KG1 (cell line): Measurements from ENCODE around the gene SCUBE1.

Source experiments
- DNase-seq: peaks from one replicate; lab custom pipeline; 2025; lab: John Stamatoyannopoulos, UW

The SCUBE1 gene

GRCh38 chr22:43257549-43257948 is 85.6 kb downstream of the SCUBE1 start:
- DNase-seq = no peak

DNA sequence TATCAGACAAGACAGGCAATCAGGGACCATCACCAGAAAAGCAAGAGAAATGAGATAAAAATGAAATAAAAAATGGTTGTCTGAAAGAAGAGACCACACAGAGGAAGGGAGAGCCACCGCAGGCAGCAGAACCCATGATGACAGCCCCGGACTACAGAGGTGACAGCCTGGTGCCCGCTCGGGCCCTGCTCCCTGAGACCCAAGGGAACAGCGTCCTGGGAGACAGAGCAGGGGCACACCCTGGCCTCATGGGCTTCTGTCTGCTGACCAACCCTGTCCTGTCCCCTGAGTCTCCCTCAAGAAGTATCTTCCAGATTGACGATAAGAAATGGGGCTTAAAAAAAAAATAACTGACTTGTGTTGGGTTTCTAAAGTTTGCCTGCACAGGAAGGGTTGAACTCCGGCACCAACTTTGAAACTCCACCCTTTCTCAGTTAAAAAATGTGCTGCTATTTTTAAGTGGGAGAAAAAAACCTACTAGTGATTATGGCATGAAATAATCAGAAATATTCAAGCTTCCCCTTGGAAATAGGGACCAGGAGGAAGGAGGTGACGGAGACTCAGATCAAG is 86.1 kb downstream of the SCUBE1 start:
- DNase-seq = peak; percentile 23

DNA sequence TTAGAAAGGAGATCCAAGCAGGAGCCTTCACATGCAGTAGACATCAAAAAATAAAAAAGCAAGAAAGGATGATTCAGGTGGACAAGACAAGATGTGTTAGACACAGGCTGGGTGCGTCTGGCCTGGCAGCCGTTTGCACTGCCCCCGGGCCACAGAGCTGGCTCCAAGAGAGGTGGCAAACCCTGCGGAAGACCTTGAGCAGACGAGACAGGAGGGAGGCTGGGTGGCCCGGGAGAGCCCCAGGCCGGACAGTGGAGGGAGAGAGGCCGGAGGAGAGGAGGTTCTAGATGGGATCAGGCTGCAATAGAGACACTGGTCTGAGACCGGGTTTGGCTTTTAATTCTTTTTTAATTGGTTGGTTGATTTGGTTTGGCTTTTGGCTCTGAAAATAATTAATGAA is 86.6 kb downstream of the SCUBE1 start:
- no peak for DNase-seq

- DNase-seq = no peak
These were observed 87.9 kb downstream of the SCUBE1 start for GRCh38 chr22:43255299-43255698.

GRCh38 chr22:43253839-43254238 is 89.3 kb downstream of the SCUBE1 start:
- DNase-seq = no peak

DNA sequence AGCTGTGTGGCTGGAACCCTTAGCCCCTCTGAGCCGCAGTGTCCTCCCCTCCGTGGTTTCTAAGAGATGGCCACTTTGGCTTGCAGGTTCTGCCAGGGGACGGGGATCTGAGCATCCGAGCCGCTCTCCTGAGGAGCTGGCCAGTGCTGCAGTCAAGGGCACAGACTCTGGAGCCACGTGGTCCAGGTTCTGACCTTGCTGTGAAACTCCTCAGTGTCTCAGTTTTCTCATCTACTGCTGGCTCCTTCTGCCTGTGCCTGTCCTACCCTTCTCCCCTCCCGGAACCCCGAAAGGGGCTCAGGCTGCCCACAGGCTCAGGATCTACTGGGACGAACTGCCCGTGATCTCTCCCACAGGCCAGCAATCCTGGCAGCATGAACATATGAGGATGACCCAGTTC is 90.9 kb downstream of the SCUBE1 start:
- DNase-seq = no peak

DNA sequence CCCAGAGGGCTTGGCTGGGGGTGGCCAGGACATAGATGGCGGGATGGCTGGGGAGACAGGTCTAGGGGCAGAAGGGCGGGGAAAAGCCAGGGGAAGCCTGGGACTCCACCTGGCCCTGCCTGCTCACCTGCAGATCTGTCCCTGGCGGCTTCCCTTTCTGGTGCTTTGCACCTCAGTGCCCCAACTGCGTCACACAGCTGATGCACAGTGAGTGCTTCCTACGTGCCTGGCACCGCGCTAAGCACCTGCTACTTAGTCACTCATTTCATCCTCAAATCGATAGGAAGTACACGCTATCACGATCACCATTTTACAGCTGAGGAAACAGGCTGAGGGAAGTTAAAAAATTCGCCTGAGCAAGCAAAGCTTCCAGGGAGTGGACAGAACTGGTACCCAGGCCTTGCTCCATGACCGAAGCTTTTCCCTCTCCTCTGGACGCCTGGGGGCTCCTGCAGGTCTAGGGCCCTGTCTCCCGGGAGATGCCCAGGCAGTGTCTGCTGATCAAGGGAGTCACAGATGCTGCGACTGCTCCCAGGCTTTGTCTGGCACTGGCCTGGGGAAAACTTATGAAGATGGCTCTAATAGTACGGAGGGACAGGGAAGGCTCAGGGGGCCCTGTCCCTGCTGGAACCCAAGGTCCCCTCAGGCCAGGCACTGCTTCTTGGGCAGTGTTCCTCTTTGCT is 93.2 kb downstream of the SCUBE1 start:
- no peak for DNase-seq

DNA sequence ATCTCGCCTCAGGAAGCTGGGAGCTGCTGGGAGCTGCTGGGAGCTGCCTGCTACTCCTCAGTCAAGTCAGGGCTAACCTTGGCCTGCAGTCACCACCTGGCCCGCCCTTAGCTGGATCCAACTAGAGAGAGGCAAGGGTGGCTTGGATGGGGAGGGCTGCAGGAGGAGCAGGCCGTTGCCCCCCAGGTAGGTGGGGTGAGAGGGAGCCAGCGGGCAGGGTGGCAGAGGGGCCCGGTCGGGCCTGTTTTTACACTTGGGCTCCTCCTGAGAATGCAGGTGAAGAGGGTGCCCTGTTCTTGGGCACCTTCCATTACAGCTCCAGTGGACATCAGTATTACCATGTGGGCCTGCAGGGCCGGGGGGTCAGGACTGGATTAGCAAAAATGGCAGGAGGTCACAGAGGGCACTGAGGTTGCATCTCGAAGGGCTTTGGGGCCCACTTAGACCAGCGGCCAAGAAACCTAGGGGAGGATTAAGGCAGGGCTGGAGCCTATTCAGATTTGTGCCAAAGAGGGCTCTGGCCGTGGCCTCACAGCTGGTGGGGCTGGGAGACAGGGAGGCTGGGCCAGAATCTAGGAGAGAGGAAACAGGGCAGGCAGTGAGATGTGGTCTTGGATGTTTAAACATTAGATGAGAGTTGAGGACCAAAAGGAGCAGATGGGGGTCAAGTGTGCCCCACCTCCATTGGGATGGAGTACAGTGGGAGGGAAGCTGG is 95.5 kb downstream of the SCUBE1 start:
- no peak for DNase-seq

- DNase-seq = no peak
These were observed 97.0 kb downstream of the SCUBE1 start for GRCh38 chr22:43246188-43246587.

GRCh38 chr22:43245717-43246116 is 97.5 kb downstream of the SCUBE1 start:
- no peak for DNase-seq

DNA sequence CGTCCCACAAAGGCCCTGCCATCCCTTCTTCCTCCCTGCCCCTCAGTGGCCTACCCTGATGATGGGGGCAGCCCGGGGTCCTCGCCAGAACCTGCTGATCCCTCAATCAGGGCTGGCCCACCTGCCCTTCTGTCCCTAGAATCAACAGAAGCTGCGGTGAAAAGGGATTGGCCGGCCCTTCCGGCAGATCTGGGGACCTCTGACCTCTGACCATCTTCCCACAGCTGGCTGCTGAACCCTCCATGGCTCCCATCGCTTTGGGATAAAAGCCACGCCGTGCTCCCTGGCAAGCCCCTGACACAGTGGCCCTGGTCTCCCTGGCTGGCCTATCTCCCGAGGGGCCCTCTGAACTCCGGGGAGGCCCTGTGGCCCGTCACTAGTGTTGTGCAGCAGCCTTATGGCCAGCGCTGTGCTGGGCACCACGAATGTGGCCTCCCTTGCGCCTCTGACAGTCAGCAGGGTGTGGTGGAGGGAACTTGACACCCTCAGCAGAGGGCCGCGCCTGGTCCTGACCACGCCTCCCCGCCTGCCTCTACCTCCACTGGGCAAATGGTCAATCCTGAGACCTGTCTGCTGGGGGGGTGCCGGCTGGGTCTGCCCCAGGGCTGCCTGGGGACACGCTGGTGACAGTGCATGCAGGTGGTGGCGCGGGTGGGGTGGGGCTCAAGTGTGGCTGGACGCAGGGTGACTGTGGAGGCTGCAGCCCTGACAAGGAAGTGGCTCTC is 98.2 kb downstream of the SCUBE1 start:
- no peak for DNase-seq

GRCh38 chr22:43244402-43244801 is 98.8 kb downstream of the SCUBE1 start:
- DNase-seq = no peak

DNA sequence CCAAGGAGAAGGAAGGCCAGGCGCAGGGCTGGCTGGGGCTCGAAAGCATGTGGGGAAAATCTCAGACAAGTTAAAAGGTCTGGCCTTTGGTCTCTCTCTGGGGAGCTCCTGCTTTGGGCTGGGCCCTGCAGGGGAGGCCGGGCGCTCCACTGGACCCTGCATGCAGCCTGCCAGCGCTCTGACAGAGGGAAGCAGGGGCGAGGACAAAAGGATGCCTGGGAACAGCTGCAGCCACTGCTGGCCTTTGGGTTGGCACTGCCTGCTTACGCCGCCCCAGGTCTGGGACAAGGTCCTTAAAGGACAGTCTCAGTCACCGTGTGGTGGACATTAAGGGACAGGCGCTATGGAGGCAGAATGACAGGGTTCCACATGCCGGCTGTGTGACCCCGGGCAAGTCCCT is 99.8 kb downstream of the SCUBE1 start:
- DNase-seq = no peak

DNA sequence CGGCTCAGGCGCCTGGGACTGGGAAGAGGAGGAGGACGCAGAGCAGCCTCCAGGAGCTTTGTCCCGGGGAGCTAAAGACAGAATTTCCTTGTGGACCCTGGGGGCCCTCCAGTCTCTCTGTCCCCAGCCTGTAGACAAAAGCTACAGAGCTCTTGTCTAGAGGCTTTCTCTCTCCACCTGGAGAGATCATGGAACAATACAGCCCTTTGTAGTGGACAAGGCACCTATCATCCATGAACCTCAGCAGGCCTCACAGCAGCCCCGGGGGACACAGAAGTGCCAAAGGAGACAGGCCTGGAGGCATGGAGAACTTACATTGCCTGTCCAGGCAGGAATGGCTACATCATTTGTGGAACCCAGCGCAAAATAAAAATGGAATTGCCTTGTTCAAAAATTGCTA is 100.5 kb downstream of the SCUBE1 start:
- DNase-seq = no peak

DNA sequence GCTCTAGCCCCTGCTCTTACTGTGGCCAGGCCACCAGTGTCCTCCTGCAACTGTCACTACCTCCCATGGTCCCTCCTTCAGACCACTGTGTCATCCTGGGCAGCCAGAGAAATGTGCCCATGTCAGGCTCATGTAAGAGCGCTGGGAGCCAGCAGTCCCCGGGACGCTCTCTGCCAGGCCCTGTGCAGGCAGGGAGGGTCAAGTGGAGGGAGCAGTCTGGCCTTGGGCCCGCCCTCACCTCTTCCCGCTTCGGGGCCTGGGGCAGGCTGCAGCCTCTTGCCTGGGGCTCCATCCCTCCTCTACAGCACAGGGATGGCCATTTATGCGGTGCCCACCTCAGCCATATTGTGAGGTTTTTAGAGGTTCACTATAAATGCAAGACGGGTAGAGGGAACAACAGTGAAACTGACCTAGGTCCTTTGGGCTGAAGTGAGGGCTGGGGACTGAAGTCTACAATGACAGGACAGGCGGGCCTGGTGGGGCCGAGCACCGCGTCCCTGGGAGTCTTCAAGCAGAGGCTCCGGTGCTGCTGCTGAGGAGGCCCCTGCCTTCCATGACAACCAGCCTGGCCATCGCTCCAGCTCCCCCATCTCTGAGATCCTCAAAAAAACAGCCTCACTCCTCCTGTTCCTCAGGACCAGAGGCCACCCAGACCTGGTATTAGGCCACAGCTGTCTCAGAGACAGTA is 101.3 kb downstream of the SCUBE1 start:
- no peak for DNase-seq

- DNase-seq = no peak
These were observed 102.0 kb downstream of the SCUBE1 start for GRCh38 chr22:43241138-43241597.

DNA sequence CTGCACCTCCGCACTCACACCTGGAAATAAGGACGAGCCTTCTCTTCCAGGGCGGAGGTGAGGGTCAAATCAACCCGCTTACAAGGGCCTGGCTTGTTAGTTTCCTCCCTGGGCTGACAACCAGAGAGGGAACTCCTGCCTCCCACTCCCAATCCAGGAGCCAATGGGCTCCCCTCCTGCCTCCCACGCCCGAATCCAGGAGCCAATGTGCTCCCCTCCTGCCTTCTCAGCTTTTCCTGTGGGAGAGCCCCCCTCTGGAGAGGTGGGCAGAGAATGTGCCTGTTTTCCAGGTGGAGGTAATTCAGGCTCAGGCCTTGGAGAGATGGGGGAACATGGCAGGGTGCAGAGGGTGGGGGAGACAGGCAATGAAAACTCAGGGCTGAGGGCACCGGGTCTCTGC is 102.6 kb downstream of the SCUBE1 start:
- no peak for DNase-seq

GRCh38 chr22:43239956-43240355 is 103.2 kb downstream of the SCUBE1 start:
- DNase-seq = no peak

DNA sequence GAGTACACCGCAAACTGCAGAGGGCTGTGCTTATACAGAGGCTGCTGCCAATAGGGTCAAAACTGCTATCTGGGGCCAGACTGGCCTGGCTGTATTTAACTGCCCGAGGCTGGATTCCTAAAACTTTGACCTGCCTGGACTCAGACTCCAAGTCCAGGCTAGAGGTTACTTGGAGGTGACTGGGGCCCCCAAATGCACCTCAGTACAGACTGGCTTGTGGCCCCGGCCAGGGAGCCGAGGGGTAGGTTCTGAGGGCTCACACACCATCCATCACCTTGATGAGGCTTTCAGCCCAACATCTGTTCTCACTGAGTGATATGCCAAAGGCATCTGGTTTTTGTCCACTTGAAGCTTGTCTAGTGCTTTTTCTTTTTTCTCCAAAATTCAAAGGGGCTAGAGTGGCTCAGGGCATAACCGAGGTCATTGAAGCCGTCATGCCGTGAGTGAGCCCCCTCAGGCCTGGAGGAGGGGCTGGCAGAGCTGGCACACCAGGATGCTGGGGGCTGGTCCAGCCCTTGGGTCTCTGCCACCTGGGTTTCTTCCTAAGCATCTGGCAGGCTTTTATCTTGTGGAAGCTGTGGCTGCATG is 103.9 kb downstream of the SCUBE1 start:
- no peak for DNase-seq

DNA sequence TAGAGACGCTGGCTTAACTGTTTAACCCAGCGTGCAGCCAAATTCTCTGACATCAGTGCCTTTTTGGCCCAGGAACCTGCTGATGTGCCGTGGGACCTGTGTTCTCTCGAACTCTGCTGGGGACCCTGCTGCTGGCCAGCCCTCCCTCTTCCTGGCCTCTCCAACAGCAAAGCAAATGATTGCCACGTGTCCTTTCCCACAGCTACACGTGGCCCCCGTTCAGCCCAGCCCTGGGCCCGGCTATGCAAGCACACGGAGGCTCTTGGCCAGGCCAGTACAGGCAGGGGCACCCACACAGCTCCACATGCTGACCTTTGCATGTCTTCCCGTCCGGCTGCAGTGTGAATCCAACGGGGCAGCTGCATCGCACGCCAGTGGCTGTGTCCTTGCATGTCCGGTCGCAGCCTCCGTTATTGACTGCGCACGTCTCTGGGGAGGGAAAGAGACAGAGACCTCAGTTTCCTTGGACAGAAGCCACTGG is 104.6 kb downstream of the SCUBE1 start:
- DNase-seq = no peak

- DNase-seq = no peak
These were observed 105.9 kb downstream of the SCUBE1 start for GRCh38 chr22:43237280-43237679.
